Cardiac muscle cell (in vitro differentiated cells and primary cell): Measurements from ENCODE around the gene LPAR2. TPM values are rescaled to one million over a fixed set of nuclear protein-coding genes. Genes with fewer than 3 reads are reported as not detected.

Experiments
- DNase-seq, 2 donors: peaks; one replicate each; pipeline versions ENCODE4 v3.0.0 to v3.0.0-alpha.2; 2010 to 2017; ENCODE audit warnings: low read depth in 1 of 2, low spot score in 1 of 2
- H3K27ac ChIP-seq: fragments of 200-600 bp; sonication (generic); 2 replicates; pipeline ENCODE4 v1.5.1; 2016
- H3K27me3 ChIP-seq: fragments of 200-600 bp; sonication (generic); 2 replicates; pipeline ENCODE4 v1.6.0; 2016; ENCODE audit warnings: control low read depth
- H3K36me3 ChIP-seq: fragments of 200-600 bp; sonication (generic); 2 replicates; pipeline ENCODE4 v1.5.1; 2016; ENCODE audit warnings: control low read depth
- H3K4me1 ChIP-seq: fragments of 200-600 bp; sonication (generic); 2 replicates; pipeline ENCODE4 v1.8.1; 2017; ENCODE audit warnings: low read depth, mild to moderate bottlenecking, mixed run types
- H3K4me3 ChIP-seq: fragments of 200-600 bp; sonication (generic); 2 replicates; pipeline ENCODE4 v1.5.1; 2016; ENCODE audit warnings: mild to moderate bottlenecking
- H3K9me3 ChIP-seq: fragments of 200-600 bp; sonication (generic); 2 replicates; pipeline ENCODE4 v1.5.1; 2017; ENCODE audit warnings: low read depth, mild to moderate bottlenecking, control low read depth
- polyA plus RNA-seq: library from polyadenylated mRNA; unstranded; fragments of >200 nt; fragmentation: Nextera tagmentation; extraction: Ambion mirVana; gene quantifications from 2 replicates; pipeline ENCODE4 v1.2.1, GENCODE V29; 2016
- total RNA-seq: library from RNA; depleted of rRNA; stranded (reverse); fragments of >200 nt; gene quantifications from 2 replicates; pipeline ENCODE4 v1.2.3, GENCODE V29; 2016
- TF ChIP-seq, protein P1 (sequence below): IDR thresholded peaks from 2 replicates; pipeline ENCODE4 v1.5.1; 2012; ENCODE audit warnings: low read depth, mild to moderate bottlenecking, low read length

The LPAR2 gene
- total and polyA plus RNA-seq, 2 experiments from 2014 or later, result 39.9 to 56.6 TPM

DNA sequence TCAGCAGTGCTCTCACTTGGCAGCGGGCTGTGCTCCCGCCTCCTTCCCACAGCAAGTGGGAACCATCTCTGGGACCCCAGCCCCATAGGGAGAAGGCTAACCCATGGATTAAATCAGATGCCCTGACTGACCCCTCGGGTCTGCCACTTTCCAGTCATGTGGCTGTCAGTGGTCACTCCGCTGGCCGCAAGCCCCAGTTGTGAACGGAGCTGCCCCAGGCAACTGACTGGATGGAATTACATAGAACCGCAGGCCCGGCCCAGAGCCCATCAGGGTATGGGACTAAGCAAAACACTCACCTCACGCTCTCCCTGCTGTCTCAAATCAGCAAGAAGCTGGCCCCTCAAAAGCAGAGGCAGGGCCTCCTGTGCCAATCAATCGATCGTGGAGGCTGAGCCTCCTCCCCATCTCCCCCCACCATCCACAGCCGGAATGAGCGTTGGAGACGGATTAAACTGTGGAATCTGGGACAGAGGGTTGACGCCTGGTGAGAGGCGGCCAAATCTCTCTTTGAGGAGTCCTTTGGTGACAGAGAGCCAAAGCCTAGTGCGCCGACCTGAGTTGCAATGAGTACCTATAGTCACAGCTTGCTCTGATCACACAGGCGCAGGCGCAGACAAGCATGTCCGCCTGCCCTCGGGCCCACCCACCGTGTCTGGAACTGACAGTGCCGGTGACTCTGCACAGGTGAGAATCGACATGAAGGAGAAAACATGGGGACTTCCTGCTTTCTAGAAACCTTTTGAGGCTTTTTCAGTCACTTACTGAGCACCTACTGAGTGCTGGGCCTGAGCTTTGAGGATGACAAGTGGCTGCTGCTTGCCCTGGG lies 48.3 kb downstream of the LPAR2 start:
- Histone ChIP-seq H3K27ac (no peak overlapping the region), H3K4me1 (no peaks in the 10 kb centered on the region), H3K36me3 (no peaks in the 10 kb centered on the region), H3K27me3 (no peaks in the 10 kb centered on the region), H3K9me3 (no peaks in the 10 kb centered on the region), H3K4me3 (no peak overlapping the region)
- TF ChIP-seq, protein P1, sequence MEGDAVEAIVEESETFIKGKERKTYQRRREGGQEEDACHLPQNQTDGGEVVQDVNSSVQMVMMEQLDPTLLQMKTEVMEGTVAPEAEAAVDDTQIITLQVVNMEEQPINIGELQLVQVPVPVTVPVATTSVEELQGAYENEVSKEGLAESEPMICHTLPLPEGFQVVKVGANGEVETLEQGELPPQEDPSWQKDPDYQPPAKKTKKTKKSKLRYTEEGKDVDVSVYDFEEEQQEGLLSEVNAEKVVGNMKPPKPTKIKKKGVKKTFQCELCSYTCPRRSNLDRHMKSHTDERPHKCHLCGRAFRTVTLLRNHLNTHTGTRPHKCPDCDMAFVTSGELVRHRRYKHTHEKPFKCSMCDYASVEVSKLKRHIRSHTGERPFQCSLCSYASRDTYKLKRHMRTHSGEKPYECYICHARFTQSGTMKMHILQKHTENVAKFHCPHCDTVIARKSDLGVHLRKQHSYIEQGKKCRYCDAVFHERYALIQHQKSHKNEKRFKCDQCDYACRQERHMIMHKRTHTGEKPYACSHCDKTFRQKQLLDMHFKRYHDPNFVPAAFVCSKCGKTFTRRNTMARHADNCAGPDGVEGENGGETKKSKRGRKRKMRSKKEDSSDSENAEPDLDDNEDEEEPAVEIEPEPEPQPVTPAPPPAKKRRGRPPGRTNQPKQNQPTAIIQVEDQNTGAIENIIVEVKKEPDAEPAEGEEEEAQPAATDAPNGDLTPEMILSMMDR, result no peak
- no peak for DNase-seq

DNA sequence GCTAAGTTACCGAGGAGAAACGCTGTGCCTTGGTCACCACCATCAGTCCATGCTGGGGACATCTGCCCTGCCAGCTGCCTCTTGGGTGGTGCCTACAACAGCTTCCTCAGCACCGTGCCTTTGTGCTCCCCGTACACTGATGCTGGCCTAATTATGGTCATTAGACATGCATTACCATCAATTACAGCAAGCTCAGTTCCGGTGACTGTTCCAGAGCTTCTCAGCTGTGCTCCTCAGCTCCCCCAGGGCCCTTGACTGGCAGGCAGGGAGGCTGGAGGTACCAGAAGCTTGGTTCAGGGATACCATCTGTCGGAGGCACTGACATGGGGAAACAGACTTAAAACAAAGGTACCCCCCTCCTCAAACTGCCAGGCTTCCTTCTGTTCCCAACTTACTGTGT lies 49.8 kb downstream of the LPAR2 start:
- Histone ChIP-seq H3K4me1 (no peaks in the 10 kb centered on the region), H3K4me3 (no peak overlapping the region), H3K9me3 (no peaks in the 10 kb centered on the region), H3K27ac (no peak overlapping the region), H3K27me3 (no peaks in the 10 kb centered on the region), H3K36me3 (no peaks in the 10 kb centered on the region)
- TF ChIP-seq, protein P1, result no peak
- DNase-seq, result no peak

DNA sequence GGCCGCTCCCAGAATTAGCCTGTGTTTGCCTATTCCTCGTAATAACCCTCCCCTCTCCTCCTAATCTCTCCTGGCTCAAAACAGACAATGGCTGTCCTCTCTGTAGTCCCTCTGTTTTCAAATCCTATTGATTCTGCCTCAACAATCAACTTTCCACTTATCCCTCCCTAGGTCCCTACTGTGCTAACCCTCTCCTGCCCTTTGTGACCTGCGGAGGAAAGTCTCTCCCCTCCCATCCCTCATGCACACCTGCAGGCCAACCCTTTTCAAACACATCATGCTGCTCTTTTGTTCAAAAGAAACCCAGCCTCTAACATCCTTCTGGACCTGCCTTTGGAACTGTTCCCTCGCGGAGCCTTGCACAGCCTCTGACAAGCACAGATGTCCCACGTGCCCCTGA lies 52.6 kb downstream of the LPAR2 start:
- H3K27ac ChIP-seq, result no peak overlapping the region
- no peak for DNase-seq
- TF ChIP-seq, protein P1, result no peak

More for the DNA sequence above, 52.6 kb downstream of the LPAR2 start:
- H3K4me3 ChIP-seq, result no peak overlapping the region
- H3K27me3 ChIP-seq, result no peaks in the 10 kb centered on the region
- H3K4me1 ChIP-seq, result no peaks in the 10 kb centered on the region
- no peaks in the 10 kb centered on the region for H3K9me3 ChIP-seq
- H3K36me3 ChIP-seq, result peaks cover 2% of the 10 kb centered on the region

Other genes with a start within 250 kb of the LPAR2 start
- gene GATAD2A, start 222.5 kb downstream of the LPAR2 start, total RNA-seq, result 72.9 and 98.3 TPM in 2 replicates
- gene GATAD2A, start 222.5 kb downstream of the LPAR2 start, polyA plus RNA-seq, result 32.3 and 39.4 TPM in 2 replicates
- 4.1 and 11.9 TPM in 2 replicates for gene TSSK6, start 112.7 kb downstream of the LPAR2 start, total RNA-seq
- 0.60 and 1.5 TPM in 2 replicates for gene TSSK6, start 112.7 kb downstream of the LPAR2 start, polyA plus RNA-seq
- 119 and 172 TPM in 2 replicates for gene NDUFA13, start 112.0 kb downstream of the LPAR2 start, total RNA-seq
- 806 and 843 TPM in 2 replicates for gene NDUFA13, start 112.0 kb downstream of the LPAR2 start, polyA plus RNA-seq
- 10.6 and 12.5 TPM in 2 replicates for gene YJEFN3, start 99.3 kb downstream of the LPAR2 start, total RNA-seq
- 23.0 and 29.9 TPM in 2 replicates for gene YJEFN3, start 99.3 kb downstream of the LPAR2 start, polyA plus RNA-seq
- 7.5 and 8.4 TPM in 2 replicates for gene CILP2, start 90.0 kb downstream of the LPAR2 start, total RNA-seq
- 2.2 and 6.7 TPM in 2 replicates for gene CILP2, start 90.0 kb downstream of the LPAR2 start, polyA plus RNA-seq
- 6.7 and 11.8 TPM in 2 replicates for gene PBX4, start 9.5 kb downstream of the LPAR2 start, total RNA-seq
- 10.3 and 10.9 TPM in 2 replicates for gene PBX4, start 9.5 kb downstream of the LPAR2 start, polyA plus RNA-seq
- gene GMIP, start 15.4 kb upstream of the LPAR2 start, total RNA-seq, result 13.7 and 15.1 TPM in 2 replicates
- gene GMIP, start 15.4 kb upstream of the LPAR2 start, polyA plus RNA-seq, result 11.6 and 12.4 TPM in 2 replicates
- gene ATP13A1, start 35.5 kb upstream of the LPAR2 start, total RNA-seq, result 117 and 216 TPM in 2 replicates
- 58.0 and 67.9 TPM in 2 replicates for gene ATP13A1, start 35.5 kb upstream of the LPAR2 start, polyA plus RNA-seq
- gene ZNF101, start 40.6 kb upstream of the LPAR2 start, total RNA-seq, result 5.7 and 6.0 TPM in 2 replicates
- 4.9 and 5.9 TPM in 2 replicates for gene ZNF101, start 40.6 kb upstream of the LPAR2 start, polyA plus RNA-seq
- gene ZNF14, start 104.9 kb upstream of the LPAR2 start, total RNA-seq, result 4.2 and 5.5 TPM in 2 replicates
- 9.6 and 11.0 TPM in 2 replicates for gene ZNF14, start 104.9 kb upstream of the LPAR2 start, polyA plus RNA-seq
- gene ZNF506, start 193.5 kb upstream of the LPAR2 start, total RNA-seq, result 49.9 and 55.0 TPM in 2 replicates
- gene ZNF506, start 193.5 kb upstream of the LPAR2 start, polyA plus RNA-seq, result 9.3 and 18.0 TPM in 2 replicates
- gene ZNF253, start 237.7 kb upstream of the LPAR2 start, total RNA-seq, result 16.9 and 19.2 TPM in 2 replicates
- gene ZNF253, start 237.7 kb upstream of the LPAR2 start, polyA plus RNA-seq, result 24.8 and 26.7 TPM in 2 replicates